Measurements from ENCODE around the gene DPH1.

GRCh38 chr17:1985686-1986085, 44.3 kb upstream of the DPH1 start:
- TF ChIP-seq CTCF (IDR thresholded peaks at IDR 0.05) (no peak), POLR2A (IDR thresholded peaks at IDR 0.05) (no peak)
